Activated B cell treated with CpG ODN at 0.5 μM for 24 hours (primary cell): ENCODE data around the gene POLDIP2. TPM values are rescaled to one million over a fixed set of nuclear protein-coding genes. Genes with fewer than 3 reads are reported as not detected.

Experiments
- ATAC-seq: fragments of 200-7000 bp; cut with Tn5 transposase; one replicate; pipeline ENCODE4 v1.10.0; 2021; ENCODE audit warnings: low read depth, mild to moderate bottlenecking, moderate library complexity
- CTCF ChIA-PET: fragments of 350-600 bp; sonication (Branson Sonifier 250); formaldehyde crosslinking; loops from one replicate; lab custom pipeline; 2021; ENCODE audit warnings: antibody characterized with exemption; lab: Charles Lee
- POLR2A ChIA-PET: fragments of 350-600 bp; sonication (Branson Sonifier 250); formaldehyde crosslinking; loops from one replicate; lab custom pipeline; 2021; ENCODE audit warnings: antibody characterized with exemption; lab: Charles Lee
- DNase-seq: peaks from one replicate; pipeline ENCODE4 v3.0.0; 2022
- H3K27ac Mint-ChIP-seq: one replicate; pipeline ENCODE4 v1.8.0; 2020; ENCODE audit warnings: mixed read lengths
- H3K27me3 Mint-ChIP-seq: one replicate; pipeline ENCODE4 v1.8.0; 2021; ENCODE audit warnings: mixed read lengths
- H3K36me3 Mint-ChIP-seq: one replicate; pipeline ENCODE4 v1.8.0; 2021; ENCODE audit warnings: low read depth, mixed read lengths
- H3K4me1 Mint-ChIP-seq: one replicate; pipeline ENCODE4 v1.8.0; 2021; ENCODE audit warnings: mixed read lengths
- H3K4me3 Mint-ChIP-seq: one replicate; pipeline ENCODE4 v1.8.0; 2020; ENCODE audit warnings: mild to moderate bottlenecking, mixed read lengths
- H3K9me3 Mint-ChIP-seq: one replicate; pipeline ENCODE4 v1.8.0; 2020; ENCODE audit warnings: mixed read lengths
- intact Hi-C: fragments of 100-400 bp; cut with micrococcal nuclease; formaldehyde crosslinking; loops from one replicate; pipeline ENCODE4 v1.15.1; 2024
- total RNA-seq: library from RNA; stranded (reverse); gene quantifications from 2 replicates; pipeline ENCODE4 v1.2.3, GENCODE V29; 2022
- TF ChIP-seq, protein P1 (sequence below): fragments of 200-600 bp; IDR thresholded peaks from one replicate; pipeline ENCODE4 v1.8.0; 2022; ENCODE audit warnings: antibody characterized with exemption, mild to moderate bottlenecking

The POLDIP2 gene
- total RNA-seq, 1 donor from 2014 or later: 60.5 TPM

DNA sequence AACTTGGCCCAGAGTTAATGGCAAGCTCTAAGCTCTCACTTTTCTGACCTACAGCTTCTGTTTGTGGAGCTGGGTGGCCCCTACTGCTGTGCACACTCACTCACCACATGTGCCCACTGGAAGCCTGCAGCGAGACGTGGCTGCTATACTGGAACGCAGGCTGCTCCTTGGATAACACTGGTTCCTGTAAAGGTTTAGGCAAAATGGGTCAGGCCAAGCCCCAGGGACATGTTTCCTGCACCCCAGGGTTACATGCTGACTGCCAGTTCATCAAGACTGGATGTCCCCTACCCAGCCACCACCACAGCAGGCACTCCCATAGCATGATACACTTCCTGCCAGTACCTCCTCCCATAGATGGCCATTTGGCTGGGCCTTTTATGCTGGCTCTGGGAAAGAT, 8.3 kb downstream of the POLDIP2 start:
- Mint-ChIP-seq H3K27me3 (no peaks in the 10 kb centered on the region), H3K27ac (no peak overlapping the region), H3K36me3 (peaks cover 86% of the 10 kb centered on the region), H3K9me3 (no peaks in the 10 kb centered on the region), H3K4me1 (no peaks in the 10 kb centered on the region), H3K4me3 (no peak overlapping the region)
- intact Hi-C loops: no loop called here
- ATAC-seq: no peak
- no peak for DNase-seq
- CTCF ChIA-PET: no interaction called here
- POLR2A ChIA-PET: interaction anchor here (1.3 kb wide), 1 partner anchor 8 kb away, joined by 4 read pairs; the partner anchor contains the start of gene POLDIP2
- TF ChIP-seq, protein P1, sequence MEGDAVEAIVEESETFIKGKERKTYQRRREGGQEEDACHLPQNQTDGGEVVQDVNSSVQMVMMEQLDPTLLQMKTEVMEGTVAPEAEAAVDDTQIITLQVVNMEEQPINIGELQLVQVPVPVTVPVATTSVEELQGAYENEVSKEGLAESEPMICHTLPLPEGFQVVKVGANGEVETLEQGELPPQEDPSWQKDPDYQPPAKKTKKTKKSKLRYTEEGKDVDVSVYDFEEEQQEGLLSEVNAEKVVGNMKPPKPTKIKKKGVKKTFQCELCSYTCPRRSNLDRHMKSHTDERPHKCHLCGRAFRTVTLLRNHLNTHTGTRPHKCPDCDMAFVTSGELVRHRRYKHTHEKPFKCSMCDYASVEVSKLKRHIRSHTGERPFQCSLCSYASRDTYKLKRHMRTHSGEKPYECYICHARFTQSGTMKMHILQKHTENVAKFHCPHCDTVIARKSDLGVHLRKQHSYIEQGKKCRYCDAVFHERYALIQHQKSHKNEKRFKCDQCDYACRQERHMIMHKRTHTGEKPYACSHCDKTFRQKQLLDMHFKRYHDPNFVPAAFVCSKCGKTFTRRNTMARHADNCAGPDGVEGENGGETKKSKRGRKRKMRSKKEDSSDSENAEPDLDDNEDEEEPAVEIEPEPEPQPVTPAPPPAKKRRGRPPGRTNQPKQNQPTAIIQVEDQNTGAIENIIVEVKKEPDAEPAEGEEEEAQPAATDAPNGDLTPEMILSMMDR: no peak

DNA sequence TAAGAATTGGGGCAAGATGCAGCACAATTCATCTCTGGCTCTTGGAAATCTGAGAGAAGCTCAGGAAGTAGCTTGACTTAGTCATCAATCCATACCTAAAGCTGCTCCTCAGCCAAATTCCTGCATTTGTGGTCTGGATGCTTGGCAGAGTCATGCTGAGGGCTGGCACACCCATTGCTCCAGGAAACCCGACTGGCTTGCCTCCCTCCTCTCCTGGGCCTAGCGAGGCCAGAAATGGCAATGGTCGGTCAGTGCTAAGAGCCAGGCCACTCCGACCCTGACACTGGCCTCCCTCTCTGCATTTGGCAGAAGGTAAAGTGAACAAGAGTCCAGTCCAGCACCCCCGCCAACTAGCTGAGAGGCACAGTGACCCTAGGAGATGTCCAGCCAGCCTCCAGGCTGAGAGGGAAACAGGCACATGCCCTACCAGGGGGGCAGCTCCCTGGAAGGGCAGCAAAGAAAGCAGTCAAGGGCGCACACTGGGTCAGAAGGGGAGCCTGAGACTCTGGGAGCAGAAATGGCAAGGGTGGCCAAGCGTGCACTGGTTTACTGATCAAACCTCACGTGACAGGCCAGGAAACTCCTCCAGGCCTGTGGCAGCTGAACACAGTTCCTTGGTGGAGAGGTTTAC, 10.0 kb downstream of the POLDIP2 start:
- Mint-ChIP-seq H3K4me1 (no peaks in the 10 kb centered on the region), H3K9me3 (no peaks in the 10 kb centered on the region), H3K4me3 (no peak overlapping the region), H3K27ac (no peak overlapping the region), H3K27me3 (no peaks in the 10 kb centered on the region), H3K36me3 (peaks cover 84% of the 10 kb centered on the region)
- DNase-seq (no peak), ATAC-seq (no peak)
- POLR2A ChIA-PET: no interaction called here
- CTCF ChIA-PET: interaction anchor here (0.7 kb wide), 1 partner anchor 69 kb away, joined by 3 read pairs; no protein-coding TSS in a partner anchor
- intact Hi-C loops: no loop called here
- TF ChIP-seq, protein P1: no peak

DNA sequence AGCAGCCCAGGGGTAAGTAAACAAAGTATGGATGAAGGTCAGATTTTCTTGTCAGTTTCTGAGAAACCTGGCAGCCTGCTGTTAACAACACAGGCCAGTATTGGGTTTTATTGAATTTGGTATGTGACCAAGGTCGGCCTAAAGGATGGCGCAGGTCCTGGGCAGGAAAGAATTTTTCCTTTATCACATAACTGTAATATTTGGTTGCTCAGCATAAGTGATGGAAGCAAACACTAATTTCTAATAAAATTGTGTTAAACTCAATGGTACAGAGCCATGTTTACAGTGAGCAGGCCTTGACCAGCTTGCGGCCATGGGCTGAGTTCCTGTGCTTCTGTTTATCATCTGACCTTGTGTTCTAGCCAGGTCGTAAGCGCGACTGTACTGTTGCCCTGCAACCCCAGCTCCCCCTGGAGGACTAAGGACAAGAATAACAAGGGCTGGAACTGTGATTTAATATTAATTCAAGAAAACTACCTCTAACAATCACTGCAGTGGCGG, 10.5 kb downstream of the POLDIP2 start:
- Mint-ChIP-seq H3K9me3 (no peaks in the 10 kb centered on the region), H3K4me1 (no peaks in the 10 kb centered on the region), H3K36me3 (peaks cover 86% of the 10 kb centered on the region), H3K4me3 (no peak overlapping the region), H3K27me3 (no peaks in the 10 kb centered on the region), H3K27ac (no peak overlapping the region)
- DNase-seq (no peak), ATAC-seq (no peak)
- ChIA-PET POLR2A (interaction anchor here (1.1 kb wide), 1 partner anchor 12 kb away, joined by 4 read pairs; no protein-coding TSS in a partner anchor), CTCF (no interaction called here)
- intact Hi-C loops: no loop called here
- TF ChIP-seq, protein P1: no peak

DNA sequence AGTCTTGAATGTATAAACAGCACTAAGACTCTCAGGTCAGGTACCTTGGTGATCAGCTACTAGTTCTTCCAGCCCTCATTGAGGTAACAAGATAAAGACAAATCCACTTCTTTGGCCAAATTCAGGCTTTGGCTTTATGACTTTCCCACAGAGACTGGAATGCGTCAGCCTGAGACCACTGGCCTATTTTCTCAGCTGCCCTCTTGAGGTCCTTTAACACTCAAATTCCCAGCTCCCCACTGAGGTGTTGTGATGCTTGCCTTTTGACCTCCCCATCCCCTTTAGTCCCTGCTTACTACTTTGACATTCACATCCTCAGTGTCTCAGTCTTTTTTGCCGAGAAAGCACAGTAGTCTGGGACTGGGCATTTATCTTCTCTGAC, 11.1 kb downstream of the POLDIP2 start:
- Mint-ChIP-seq H3K27me3 (no peaks in the 10 kb centered on the region), H3K4me1 (no peaks in the 10 kb centered on the region), H3K36me3 (peaks cover 86% of the 10 kb centered on the region), H3K27ac (no peak overlapping the region), H3K9me3 (no peaks in the 10 kb centered on the region), H3K4me3 (no peak overlapping the region)
- DNase-seq (no peak), ATAC-seq (no peak)
- TF ChIP-seq, protein P1: no peak
- CTCF ChIA-PET: no interaction called here
- POLR2A ChIA-PET: interaction anchor here (1.1 kb wide), 1 partner anchor 12 kb away, joined by 4 read pairs; no protein-coding TSS in a partner anchor
- intact Hi-C loops: no loop called here

DNA sequence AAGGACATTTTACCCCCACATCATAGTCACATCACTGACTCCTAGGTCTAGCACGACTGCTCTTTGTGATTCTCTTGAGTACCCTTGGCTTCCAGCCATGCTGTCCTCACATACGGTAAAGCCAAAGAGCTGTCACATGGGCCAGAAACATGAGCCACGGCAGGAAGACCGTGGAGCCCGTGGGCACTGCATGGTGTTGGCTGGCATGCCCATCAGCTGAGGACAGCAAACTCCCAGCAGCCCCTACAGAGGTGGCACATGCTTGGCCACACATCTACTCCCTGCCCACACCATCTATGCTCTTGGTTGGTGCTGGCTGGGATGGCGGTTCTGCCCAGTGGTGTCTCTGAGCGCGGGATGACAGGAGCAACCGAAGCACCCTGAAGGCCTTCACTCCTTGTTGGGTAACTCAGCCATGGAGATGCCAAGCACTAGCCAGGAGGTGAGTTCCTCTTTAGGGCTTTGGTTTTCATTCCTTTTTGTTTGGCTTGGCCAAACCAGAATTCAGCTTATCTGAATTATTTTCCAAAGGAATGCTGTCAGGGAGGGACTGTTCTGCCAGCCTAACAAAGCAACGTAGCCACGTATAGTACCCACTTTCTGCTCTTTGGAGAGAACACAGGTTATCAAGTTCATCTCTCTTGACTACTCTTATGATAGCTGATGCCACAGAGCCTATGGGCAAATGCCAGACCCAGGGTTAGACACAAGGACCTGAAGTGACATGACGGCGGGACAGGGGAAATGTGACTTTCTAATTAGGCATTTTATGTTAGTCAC, 11.7 kb downstream of the POLDIP2 start:
- Mint-ChIP-seq H3K27me3 (no peaks in the 10 kb centered on the region), H3K36me3 (peaks cover 86% of the 10 kb centered on the region), H3K9me3 (no peaks in the 10 kb centered on the region), H3K27ac (no peak overlapping the region), H3K4me3 (no peak overlapping the region), H3K4me1 (no peaks in the 10 kb centered on the region)
- intact Hi-C loops: no loop called here
- no peak for ATAC-seq
- ChIA-PET CTCF (no interaction called here), POLR2A (interaction anchor here (1.1 to 1.2 kb wide), 3 partner anchors 9 to 13 kb away, joined by 3 to 4 read pairs (median 3); partner anchors contain the start of genes POLDIP2 and TNFAIP1)
- DNase-seq: no peak
- TF ChIP-seq, protein P1: no peak
